AG04450 (cell line): Measurements from ENCODE around the gene PSMB2. TPM values are rescaled to one million over a fixed set of nuclear protein-coding genes. Genes with fewer than 3 reads are reported as not detected.
"Not testable (repeated sequence)": the region's sequence is repeated elsewhere in the genome, so short reads cannot be mapped to it uniquely, and the experiment has no call there.

Experiments
- CTCF ChIA-PET: fragments of 300-600, 350-600 bp; formaldehyde crosslinking; extraction: SDS; loops from one replicate; lab custom pipeline; 2022; ENCODE audit warnings: antibody characterized with exemption, inconsistent platforms; lab: Charles Lee
- POLR2A ChIA-PET: fragments of 350-600 bp; formaldehyde crosslinking; extraction: SDS; loops from one replicate; lab custom pipeline; 2021; ENCODE audit warnings: antibody characterized with exemption, inconsistent platforms; lab: Yijun Ruan, JAX
- DNase-seq: peaks from one replicate; pipeline ENCODE4 v3.0.0-alpha.2; 2011; ENCODE audit warnings: low read depth, low spot score
- H3K27ac ChIP-seq: one replicate; pipeline ENCODE4 v1.5.1; 2012; ENCODE audit warnings: low read depth, low read length, control low read depth
- H3K27me3 ChIP-seq: one replicate; pipeline ENCODE4 v1.6.0; 2012; ENCODE audit warnings: low read length; ENCODE audit not compliant: control insufficient read depth, insufficient read depth
- H3K4me3 ChIP-seq: 2 replicates; pipeline ENCODE4 v1.5.1; 2011; ENCODE audit warnings: mild to moderate bottlenecking, low read depth, low read length, control low read depth
- H3K9me3 ChIP-seq: 2 replicates; pipeline ENCODE4 v1.5.1; 2012; ENCODE audit warnings: low read length; ENCODE audit not compliant: control insufficient read depth, insufficient read depth
- polyA plus RNA-seq: library from polyadenylated mRNA; depleted of rRNA; stranded (reverse); fragments of >200 nt; gene quantifications from 2 replicates; pipeline ENCODE4 v1.2.3, GENCODE V29; 2011
- TF ChIP-seq, protein P1 (sequence below): IDR thresholded peaks from 2 replicates; pipeline ENCODE4 v1.5.1; 2011; ENCODE audit warnings: low read depth, low read length, control low read depth, inconsistent platforms

PSMB2 gene
- polyA plus RNA-seq, 1 experiment = 99.1 TPM

DNA sequence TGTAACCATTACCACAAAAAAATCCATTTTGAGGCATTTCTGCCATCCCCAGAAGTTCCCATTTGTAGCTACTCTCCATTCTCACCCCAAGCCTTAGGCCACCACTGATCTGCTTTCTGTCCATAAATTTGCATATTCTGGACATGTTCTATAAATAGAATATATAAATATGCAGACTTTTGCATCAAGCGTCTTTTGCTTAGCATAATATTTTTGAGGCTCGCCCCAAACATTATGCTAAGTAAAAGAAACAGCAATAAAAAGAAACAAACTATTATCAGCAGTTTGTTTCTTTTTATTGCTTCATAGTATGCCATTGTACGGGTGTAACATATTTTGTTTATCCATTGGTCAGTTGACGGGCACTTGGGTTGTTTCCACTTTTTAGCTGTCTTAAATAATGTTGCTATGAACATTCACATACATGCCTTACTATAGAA, 60.4 kb downstream of the PSMB2 start:
- ChIA-PET POLR2A (interaction anchor here (0.7 kb wide), 1 partner anchor 120 kb away, joined by 4 read pairs; no protein-coding TSS in a partner anchor), CTCF (interaction anchor here (1.2 to 1.3 kb wide), 4 partner anchors 12 to 146 kb away, joined by 3 to 9 read pairs (median 6); no protein-coding TSS in a partner anchor)
- Histone ChIP-seq H3K27me3 (peaks cover 18% of the 10 kb centered on the region), H3K27ac (no peak overlapping the region), H3K9me3 (peaks cover 5% of the 10 kb centered on the region; the same call in 1 of the 2 replicates), H3K4me3 (no peak overlapping the region)
- TF ChIP-seq, protein P1, sequence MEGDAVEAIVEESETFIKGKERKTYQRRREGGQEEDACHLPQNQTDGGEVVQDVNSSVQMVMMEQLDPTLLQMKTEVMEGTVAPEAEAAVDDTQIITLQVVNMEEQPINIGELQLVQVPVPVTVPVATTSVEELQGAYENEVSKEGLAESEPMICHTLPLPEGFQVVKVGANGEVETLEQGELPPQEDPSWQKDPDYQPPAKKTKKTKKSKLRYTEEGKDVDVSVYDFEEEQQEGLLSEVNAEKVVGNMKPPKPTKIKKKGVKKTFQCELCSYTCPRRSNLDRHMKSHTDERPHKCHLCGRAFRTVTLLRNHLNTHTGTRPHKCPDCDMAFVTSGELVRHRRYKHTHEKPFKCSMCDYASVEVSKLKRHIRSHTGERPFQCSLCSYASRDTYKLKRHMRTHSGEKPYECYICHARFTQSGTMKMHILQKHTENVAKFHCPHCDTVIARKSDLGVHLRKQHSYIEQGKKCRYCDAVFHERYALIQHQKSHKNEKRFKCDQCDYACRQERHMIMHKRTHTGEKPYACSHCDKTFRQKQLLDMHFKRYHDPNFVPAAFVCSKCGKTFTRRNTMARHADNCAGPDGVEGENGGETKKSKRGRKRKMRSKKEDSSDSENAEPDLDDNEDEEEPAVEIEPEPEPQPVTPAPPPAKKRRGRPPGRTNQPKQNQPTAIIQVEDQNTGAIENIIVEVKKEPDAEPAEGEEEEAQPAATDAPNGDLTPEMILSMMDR = no peak
- no peak for DNase-seq

GRCh38 chr1:35577071-35577998, 64.0 kb downstream of the PSMB2 start:
- Histone ChIP-seq H3K27me3 (peaks cover 49% of the 10 kb centered on the region), H3K27ac (no peak overlapping the region), H3K9me3 (peaks cover 5% of the 10 kb centered on the region; the same call in 1 of the 2 replicates), H3K4me3 (no peak overlapping the region)
- ChIA-PET POLR2A (interaction anchor here (0.7 kb wide), 1 partner anchor 225 kb away, joined by 3 read pairs; no protein-coding TSS in a partner anchor), CTCF (interaction anchor here (0.7 to 1.9 kb wide), 6 partner anchors 9 to 149 kb away, joined by 3 to 18 read pairs (median 6); no protein-coding TSS in a partner anchor)
- DNase-seq = no peak
- TF ChIP-seq, protein P1 = no peak

DNA sequence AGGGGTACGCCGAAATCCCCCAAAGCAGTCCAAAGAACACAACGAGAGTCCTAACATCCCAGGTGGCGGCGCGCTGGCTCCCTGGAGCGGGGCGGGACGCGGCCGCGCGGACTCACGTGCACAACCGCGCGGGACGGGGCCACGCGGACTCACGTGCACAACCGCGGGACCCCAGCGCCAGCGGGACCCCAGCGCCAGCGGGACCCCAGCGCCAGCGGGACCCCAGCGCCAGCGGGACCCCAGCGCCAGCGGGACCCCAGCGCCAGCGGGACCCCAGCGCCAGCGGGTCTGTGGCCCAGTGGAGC, 64.6 kb downstream of the PSMB2 start:
- H3K4me3 ChIP-seq, POLR2A ChIA-PET, DNase-seq, H3K27ac ChIP-seq, H3K9me3 ChIP-seq: not testable (repeated sequence)
- peaks cover 55% of the 10 kb centered on the region for H3K27me3 ChIP-seq
- CTCF ChIA-PET = interaction anchor here (1.5 kb wide), 1 partner anchor 138 kb away, joined by 5 read pairs; no protein-coding TSS in a partner anchor

GRCh38 chr1:35576061-35576765, 65.1 kb downstream of the PSMB2 start:
- Histone ChIP-seq H3K9me3 (peaks cover 5% of the 10 kb centered on the region; the same call in 1 of the 2 replicates), H3K27ac (no peak overlapping the region), H3K4me3 (no peak overlapping the region), H3K27me3 (peaks cover 55% of the 10 kb centered on the region)
- ChIA-PET POLR2A (no interaction called here), CTCF (interaction anchor here (1.5 kb wide), 1 partner anchor 138 kb away, joined by 5 read pairs; no protein-coding TSS in a partner anchor)
- DNase-seq = no peak
- TF ChIP-seq, protein P1 = no peak

- POLR2A ChIA-PET = interaction anchor here (0.6 kb wide), 1 partner anchor 10 kb away, joined by 3 read pairs; no protein-coding TSS in a partner anchor
Observed at GRCh38 chr1:35575416-35575958, 65.8 kb downstream of the PSMB2 start.

More at GRCh38 chr1:35575416-35575958, 65.8 kb downstream of the PSMB2 start:
- no peak overlapping the region for H3K4me3 ChIP-seq
- no peak for DNase-seq
- CTCF ChIA-PET = interaction anchor here (0.7 kb wide), 1 partner anchor 11 kb away, joined by 3 read pairs; no protein-coding TSS in a partner anchor
- H3K9me3 ChIP-seq = peaks cover 5% of the 10 kb centered on the region; the same call in 1 of the 2 replicates
- H3K27ac ChIP-seq = no peak overlapping the region
- H3K27me3 ChIP-seq = peaks cover 55% of the 10 kb centered on the region
- TF ChIP-seq, protein P1 = no peak
